ENCODE results near the gene SIM2.

Gene SIM2

DNA sequence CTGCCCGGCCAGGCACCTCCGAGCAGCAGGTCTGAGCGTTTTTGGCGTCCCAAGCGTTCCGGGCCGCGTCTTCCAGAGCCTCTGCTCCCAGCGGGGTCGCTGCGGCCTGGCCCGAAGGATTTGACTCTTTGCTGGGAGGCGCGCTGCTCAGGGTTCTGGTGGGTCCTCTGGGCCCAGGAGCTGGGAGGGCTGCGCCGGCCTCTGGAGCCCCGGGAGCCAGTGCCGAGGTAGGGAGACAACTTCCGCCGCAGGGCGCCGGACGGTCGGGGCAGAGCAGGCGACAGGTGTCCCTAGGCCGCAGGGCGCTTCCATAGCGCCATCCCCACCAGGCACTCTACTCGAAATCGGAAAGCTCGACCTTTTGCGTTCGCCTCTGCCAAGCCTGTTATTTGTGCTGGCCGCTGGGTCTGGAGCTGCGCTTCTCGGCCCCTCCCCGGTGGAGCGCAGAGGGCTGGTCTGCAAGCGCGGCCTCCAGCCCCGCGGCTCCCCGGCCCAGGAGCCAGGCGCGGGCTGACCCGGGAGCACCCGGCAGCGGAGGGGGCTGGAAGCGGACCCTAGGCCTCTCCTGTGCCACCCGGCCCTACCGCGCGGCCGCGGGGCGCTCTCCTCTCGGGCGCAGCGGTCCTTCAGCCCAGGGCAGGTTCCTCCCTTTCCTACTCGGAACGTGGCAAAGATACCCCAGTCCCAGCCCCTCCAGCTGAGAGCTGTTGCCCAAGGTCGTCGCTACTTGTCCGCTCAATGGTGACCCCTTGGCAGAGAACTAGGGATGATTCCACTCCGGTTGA, 2.2 kb downstream of the SIM2 start:
- no peak for DNase-seq (ENCODE audit: low read depth)

DNA sequence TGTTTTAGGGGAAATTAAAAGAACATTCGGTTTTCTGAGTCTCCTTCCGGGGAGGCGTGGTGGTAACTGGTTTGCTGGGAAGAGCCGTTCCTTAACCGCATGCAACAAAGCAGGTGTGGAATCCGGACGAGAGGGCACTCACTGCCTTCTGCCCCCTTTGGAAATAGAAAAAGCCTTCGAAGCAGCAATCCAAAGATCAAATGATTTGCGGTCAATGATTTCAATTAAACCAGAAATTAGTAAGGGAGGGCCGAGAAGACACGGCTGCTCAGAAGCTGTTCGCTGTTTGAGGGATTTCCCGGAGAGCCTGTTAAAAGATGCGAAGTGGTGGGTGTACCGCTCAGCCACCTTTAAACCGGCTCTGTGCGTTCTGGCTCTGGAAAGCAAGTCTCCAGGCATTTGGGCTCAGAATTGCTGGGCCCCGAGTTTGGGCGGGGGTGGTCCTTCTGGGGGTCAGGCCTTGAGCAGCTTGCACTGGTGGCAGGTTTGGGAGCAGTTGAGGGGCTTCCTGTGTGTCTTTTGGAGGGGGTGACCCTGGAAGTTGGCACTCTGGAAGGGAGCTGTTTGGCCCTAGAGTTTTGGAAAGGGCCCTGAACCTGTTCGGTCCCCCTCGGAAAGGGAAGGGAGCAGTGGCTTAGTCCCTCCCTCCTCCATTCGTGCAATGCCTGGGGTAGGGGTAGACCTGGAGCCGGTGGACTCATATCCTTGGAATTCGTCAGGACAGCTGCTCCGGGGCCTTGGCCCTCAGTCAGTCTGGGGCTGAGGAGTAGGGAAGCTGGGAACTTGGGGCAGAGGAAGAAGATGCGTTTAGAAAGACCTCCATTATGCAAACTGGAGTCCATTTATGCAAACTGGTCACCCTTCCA, 3.1 kb downstream of the SIM2 start:
- no peak for DNase-seq (ENCODE audit: low read depth)

DNA sequence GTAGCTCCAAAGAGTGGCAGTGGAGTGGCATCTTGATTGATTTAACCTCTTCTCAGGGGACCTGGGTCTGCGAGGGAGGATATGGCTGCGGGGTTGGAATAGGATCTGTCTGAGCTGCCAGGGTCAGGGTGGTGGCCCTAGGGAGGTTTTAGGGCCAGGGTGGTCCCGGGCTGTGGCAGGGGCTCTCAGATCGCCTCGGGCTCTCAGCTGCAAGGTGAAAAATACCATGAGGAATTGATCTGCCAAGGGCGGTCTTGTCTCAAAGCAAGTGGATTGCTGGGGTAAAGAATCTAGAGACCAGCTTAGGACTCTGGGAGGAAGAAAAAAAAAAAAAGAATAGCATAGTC, 3.7 kb downstream of the SIM2 start:
- no peak for DNase-seq (ENCODE audit: low read depth)

DNA sequence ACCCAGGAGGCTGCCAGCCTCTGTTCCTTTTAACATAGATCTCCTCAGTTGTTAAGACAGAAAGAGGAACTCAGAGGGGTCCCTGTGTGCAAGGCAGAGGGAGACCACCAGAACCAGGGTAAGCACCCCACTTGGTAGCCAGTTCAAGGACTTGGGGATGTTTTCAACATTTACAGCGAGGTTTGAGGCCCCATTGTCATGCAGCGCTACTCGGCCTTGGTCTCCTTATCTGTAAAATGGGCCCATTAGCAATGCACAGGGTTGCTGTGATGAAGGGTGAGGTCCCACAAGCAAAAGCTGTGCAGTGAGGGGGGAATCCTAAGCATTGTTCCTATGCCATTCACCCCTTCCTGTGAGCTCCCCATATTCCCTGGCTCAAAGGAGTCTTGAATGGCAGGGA, 4.2 kb downstream of the SIM2 start:
- no peak for DNase-seq (ENCODE audit: low read depth)

- no peak for DNase-seq (ENCODE audit: low read depth)
Measured at GRCh38 chr21:36703626-36704280, 4.8 kb downstream of the SIM2 start.

GRCh38 chr21:36704281-36704957, 5.5 kb downstream of the SIM2 start:
- no peak for DNase-seq (ENCODE audit: low read depth)

GRCh38 chr21:36704958-36705678, 6.2 kb downstream of the SIM2 start:
- no peak for DNase-seq (ENCODE audit: low read depth)

DNA sequence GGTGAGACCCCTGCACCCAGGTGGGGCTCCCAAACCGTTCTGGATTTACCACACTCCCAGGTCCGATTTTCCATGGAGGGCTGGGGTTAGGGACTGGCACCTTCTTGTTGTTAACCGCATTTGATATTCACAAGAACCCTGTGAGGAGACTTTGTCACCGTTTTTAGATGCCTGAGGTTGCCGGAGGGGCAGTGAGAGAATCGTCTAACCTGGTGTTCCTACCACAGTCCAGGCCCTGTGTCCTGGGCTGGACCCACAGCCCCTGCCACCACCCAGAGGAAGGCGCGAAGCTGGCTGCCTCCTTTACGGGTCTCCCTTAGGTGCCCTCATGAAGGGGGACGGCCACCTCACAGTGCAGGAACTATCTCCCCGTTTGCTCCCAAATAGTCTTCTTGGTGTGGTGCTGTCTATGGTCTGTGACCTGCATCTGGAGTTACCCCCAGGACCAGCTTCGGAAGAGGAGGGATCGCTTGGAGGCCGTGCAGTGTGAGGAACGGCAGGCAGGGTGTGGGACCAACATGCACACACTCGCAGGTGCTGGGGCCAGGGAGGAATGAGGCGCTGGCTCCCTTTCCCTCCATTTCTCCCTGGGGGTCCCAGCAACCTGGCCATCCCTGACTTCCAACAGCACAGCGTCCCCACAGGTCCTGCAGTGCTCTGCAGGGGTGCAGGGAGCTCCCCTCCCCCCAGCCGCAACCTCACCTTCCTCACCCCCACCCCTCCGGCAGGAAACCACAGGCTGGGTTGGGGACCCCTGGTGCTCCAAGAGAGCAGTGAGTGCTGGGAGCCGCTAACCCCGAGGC, 7.0 kb downstream of the SIM2 start:
- DNase-seq (ENCODE audit: low read depth) = no peak

GRCh38 chr21:36706482-36706852, 7.6 kb downstream of the SIM2 start:
- no peak for DNase-seq (ENCODE audit: low read depth)

- DNase-seq (ENCODE audit: low read depth) = no peak
Measured at GRCh38 chr21:36706951-36707762, 8.2 kb downstream of the SIM2 start.

DNA sequence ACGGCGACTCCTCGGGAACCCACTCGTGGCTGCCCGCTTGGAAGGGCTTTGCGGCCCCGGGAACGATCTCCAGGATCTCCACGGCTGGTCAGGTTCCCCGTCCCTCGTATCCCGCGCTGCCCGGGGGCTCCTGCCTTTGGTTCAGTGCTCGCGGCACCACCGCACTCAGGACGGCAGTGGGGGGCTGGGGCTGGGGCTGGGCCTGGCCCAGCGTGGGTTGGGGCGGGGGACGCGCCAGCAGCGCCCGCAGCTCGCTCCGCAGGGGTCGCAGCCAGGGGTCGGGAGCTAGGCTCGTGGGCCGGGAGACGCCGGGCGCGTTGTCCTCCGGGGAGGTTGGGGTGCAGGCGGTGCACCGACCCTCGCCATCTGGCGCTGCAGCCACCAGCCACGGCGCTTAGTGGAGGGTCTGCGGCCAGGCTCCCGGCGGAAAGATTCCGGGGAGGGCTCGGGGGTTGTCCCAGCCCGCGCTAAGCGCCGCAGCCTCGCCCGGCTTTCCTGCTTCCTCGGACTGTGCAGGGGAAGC, 8.9 kb downstream of the SIM2 start:
- no peak for DNase-seq (ENCODE audit: low read depth)

DNA sequence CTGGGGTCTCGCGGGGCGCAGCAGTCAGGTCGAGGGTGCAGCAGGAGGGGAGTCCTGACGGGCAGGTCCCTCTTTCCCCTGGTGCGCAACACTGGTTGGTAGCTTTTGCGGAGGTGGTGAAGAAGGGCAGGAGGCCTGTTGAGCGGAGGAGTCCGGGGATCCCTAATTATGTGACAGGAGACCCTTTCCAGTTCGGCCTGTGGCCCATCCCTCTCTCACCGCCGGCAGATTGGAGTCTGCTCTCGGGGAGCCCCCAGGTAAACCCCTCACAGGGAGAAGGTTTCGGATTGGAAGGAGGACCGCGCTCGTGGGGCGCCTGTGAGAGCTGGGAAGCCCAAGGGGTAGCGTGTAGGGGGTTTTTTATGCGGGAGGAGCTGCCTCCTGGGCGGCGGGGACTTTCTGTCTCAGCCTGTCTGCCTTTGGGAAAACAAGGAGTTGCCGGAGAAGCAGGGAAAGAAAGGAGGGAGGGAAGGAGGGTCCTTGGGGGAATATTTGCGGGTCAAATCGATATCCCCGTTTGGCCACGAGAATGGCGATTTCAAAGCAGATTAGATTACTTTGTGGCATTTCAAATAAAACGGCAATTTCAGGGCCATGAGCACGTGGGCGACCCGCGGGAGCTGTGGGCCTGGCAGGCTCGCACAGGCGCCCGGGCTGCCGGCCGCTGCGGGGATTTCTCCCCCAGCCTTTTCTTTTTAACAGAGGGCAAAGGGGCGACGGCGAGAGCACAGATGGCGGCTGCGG, 9.5 kb downstream of the SIM2 start:
- DNase-seq (ENCODE audit: low read depth) = no peak

DNA sequence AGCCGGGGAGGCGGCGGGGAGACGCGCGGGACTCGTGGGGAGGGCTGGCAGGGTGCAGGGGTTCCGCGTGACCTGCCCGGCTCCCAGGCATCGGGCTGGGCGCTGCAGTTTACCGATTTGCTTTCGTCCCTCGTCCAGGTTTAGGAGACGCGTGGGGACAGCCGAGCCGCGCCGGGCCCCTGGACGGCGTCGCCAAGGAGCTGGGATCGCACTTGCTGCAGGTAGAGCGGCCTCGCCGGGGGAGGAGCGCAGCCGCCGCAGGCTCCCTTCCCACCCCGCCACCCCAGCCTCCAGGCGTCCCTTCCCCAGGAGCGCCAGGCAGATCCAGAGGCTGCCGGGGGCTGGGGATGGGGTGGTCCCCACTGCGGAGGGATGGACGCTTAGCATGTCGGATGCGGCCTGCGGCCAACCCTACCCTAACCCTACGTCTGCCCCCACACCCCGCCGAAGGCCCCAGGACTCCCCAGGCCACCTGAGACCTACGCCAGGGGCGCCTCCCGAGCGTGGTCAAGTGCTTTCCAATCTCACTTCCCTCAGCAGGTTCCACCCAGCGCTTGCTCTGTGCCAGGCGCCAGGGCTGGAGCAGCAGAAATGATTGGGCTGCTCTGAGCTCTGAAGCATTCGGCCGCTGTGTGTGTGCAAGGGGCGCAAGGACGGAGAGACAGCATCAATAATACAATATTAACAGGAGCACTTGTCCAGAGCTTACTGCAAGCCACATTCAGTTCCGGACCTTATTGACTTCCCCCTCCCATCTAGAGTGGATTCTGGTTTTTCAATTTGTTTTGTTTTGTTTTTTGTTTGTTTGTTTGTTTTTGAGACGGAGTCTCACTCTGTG, 10.3 kb downstream of the SIM2 start:
- no peak for DNase-seq (ENCODE audit: low read depth)

- DNase-seq (ENCODE audit: low read depth) = no peak
Measured at GRCh38 chr21:36709868-36710728, 11.2 kb downstream of the SIM2 start.

DNA sequence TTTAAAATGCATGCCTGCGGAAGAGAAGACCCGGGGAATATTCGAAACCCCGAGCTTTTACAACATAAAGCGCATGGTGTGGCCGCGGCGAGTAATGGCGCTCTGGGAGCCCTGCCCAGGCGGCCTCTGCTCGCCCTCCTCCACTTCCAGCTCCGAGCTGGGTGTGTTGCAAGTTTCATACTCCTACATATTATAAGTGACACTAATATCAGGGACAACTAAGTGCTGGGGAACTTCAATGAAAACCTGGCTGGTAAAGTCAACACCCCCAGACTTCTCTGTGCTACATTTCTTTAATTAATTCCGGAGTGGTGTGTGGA, 11.8 kb downstream of the SIM2 start:
- no peak for DNase-seq (ENCODE audit: low read depth)

DNA sequence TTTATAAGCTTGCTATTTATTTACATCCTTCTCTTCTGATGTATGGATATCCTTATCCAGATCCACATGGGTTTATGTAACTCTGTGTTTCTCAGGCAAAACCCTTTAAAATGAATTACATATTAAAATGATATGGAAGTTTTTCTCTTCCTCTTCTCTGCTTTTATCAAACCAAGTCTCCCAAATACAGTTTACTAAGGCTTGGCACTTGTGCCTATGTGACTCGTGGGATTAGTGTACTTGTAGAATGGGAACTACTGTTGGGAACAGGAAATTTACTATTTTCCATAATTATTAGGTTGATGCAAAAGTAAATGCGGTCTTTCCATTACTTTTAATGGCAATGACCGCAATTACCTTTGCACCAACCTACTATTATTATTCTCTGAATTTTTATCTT, 14.8 kb downstream of the SIM2 start:
- DNase-seq (ENCODE audit: low read depth) = no peak

GRCh38 chr21:36716387-36716786, 17.5 kb downstream of the SIM2 start:
- no peak for DNase-seq (ENCODE audit: low read depth)

Data from HS-5 (cell line).